ENCODE measurements around the gene ORM2.
"Not testable (repeated sequence)": the region's sequence is repeated elsewhere in the genome, so short reads cannot be mapped to it uniquely, and the experiment has no call there.

DNA sequence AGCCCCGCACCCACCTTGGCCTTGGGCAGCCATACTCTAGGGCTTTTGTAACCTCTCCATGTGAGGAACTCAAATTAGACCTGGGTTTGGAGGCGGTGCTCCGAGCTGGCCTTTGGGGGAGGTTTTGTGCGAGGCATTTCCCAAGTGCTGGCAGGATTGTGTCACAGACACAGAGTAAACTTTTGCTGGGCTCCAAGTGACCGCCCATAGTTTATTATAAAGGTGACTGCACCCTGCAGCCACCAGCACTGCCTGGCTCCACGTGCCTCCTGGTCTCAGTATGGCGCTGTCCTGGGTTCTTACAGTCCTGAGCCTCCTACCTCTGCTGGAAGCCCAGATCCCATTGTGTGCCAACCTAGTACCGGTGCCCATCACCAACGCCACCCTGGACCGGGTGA, at the start of gene ORM2:
- TF ChIP-seq, protein P1, sequence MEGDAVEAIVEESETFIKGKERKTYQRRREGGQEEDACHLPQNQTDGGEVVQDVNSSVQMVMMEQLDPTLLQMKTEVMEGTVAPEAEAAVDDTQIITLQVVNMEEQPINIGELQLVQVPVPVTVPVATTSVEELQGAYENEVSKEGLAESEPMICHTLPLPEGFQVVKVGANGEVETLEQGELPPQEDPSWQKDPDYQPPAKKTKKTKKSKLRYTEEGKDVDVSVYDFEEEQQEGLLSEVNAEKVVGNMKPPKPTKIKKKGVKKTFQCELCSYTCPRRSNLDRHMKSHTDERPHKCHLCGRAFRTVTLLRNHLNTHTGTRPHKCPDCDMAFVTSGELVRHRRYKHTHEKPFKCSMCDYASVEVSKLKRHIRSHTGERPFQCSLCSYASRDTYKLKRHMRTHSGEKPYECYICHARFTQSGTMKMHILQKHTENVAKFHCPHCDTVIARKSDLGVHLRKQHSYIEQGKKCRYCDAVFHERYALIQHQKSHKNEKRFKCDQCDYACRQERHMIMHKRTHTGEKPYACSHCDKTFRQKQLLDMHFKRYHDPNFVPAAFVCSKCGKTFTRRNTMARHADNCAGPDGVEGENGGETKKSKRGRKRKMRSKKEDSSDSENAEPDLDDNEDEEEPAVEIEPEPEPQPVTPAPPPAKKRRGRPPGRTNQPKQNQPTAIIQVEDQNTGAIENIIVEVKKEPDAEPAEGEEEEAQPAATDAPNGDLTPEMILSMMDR (IDR thresholded peaks at IDR 0.05), result not testable (repeated sequence)
- not testable (repeated sequence) for TF ChIP-seq POLR2A (IDR thresholded peaks at IDR 0.05)
